Mesenchymal stem cell (in vitro differentiated cells and primary cell): Measurements from ENCODE around the gene RPSA.
"Not testable (repeated sequence)": the region's sequence is repeated elsewhere in the genome, so short reads cannot be mapped to it uniquely, and the experiment has no call there.

Source experiments
- DNase-seq: peaks from one replicate; pipeline ENCODE4 v3.0.0-alpha.2; 2013
- H2AFZ ChIP-seq: one replicate; pipeline ENCODE4 v1.6.1; 2013; ENCODE audit warnings: low read depth, mild to moderate bottlenecking, control low read depth, inconsistent platforms, low read length, moderate library complexity
- H2AK5ac ChIP-seq: 2 replicates; pipeline ENCODE4 v1.6.1; 2013; ENCODE audit warnings: low read length, moderate library complexity, mild to moderate bottlenecking, inconsistent platforms; ENCODE audit not compliant: severe bottlenecking
- H2BK120ac ChIP-seq: one replicate; pipeline ENCODE4 v1.6.1; 2013; ENCODE audit warnings: low read depth, mild to moderate bottlenecking, inconsistent platforms, low read length, moderate library complexity
- H2BK12ac ChIP-seq, 2 experiments: one replicate each; pipeline ENCODE4 v1.6.1; 2013; ENCODE audit warnings: inconsistent platforms in 2 of 2, low read length in 2 of 2, mild to moderate bottlenecking in 2 of 2, moderate library complexity in 2 of 2, control low read depth in 1 of 2
- H2BK15ac ChIP-seq: one replicate; pipeline ENCODE4 v1.6.1; 2013; ENCODE audit warnings: mild to moderate bottlenecking, low read depth, inconsistent platforms; ENCODE audit not compliant: poor library complexity, severe bottlenecking
- H2BK5ac ChIP-seq: 2 replicates; pipeline ENCODE4 v1.6.1; 2013; ENCODE audit warnings: low read depth, mild to moderate bottlenecking, low read length, control low read depth, inconsistent platforms; ENCODE audit not compliant: poor library complexity, severe bottlenecking
- H3K14ac ChIP-seq, 2 experiments: one replicate each; pipeline ENCODE4 v1.6.1; 2013; ENCODE audit warnings: inconsistent platforms in 2 of 2, low read length in 2 of 2, control low read depth in 1 of 2, mild to moderate bottlenecking in 1 of 2, moderate library complexity in 1 of 2
- H3K18ac ChIP-seq, 2 experiments: one replicate each; pipeline ENCODE4 v1.6.1; 2013; ENCODE audit warnings: inconsistent platforms in 2 of 2, low read length in 2 of 2, control low read depth in 1 of 2, low read depth in 1 of 2, mild to moderate bottlenecking in 1 of 2
- H3K23ac ChIP-seq, 2 experiments: one replicate each; pipeline ENCODE4 v1.6.1; 2013; ENCODE audit warnings: inconsistent platforms in 2 of 2, low read length in 2 of 2, mild to moderate bottlenecking in 2 of 2, moderate library complexity in 2 of 2, control low read depth in 1 of 2
- H3K27ac ChIP-seq: 2 replicates; pipeline ENCODE4 v1.5.1; 2013; ENCODE audit warnings: mild to moderate bottlenecking, moderate library complexity, low read length, control low read depth, inconsistent platforms; ENCODE audit not compliant: poor library complexity, severe bottlenecking
- H3K27me3 ChIP-seq, 2 experiments: 2 replicates each; pipeline versions ENCODE4 v1.6.1 to v1.7.0; 2013; ENCODE audit warnings: low read length in 2 of 2, mild to moderate bottlenecking in 2 of 2, moderate library complexity in 2 of 2, control low read depth in 1 of 2, inconsistent platforms in 1 of 2; ENCODE audit not compliant: control insufficient read depth in 1 of 2, insufficient read depth in 1 of 2
- H3K36me3 ChIP-seq, 2 experiments: 2 replicates each; pipeline versions ENCODE4 v1.6.1 to v1.7.0; 2013; ENCODE audit warnings: low read length in 2 of 2, control low read depth in 1 of 2, inconsistent platforms in 1 of 2, low read depth in 1 of 2, mild to moderate bottlenecking in 1 of 2; ENCODE audit not compliant: insufficient read depth in 2 of 2, control insufficient read depth in 1 of 2
- H3K4ac ChIP-seq, 2 experiments: one replicate each; pipeline ENCODE4 v1.6.1; 2013; ENCODE audit warnings: inconsistent platforms in 2 of 2, low read length in 2 of 2, mild to moderate bottlenecking in 2 of 2, moderate library complexity in 2 of 2, control low read depth in 1 of 2, low read depth in 1 of 2
- H3K4me1 ChIP-seq: 2 replicates; pipeline ENCODE4 v1.6.1; 2013; ENCODE audit warnings: low read depth, low read length, control low read depth; ENCODE audit not compliant: control insufficient read depth, insufficient read depth
- H3K4me2 ChIP-seq: 2 replicates; pipeline ENCODE4 v1.6.1; 2013; ENCODE audit warnings: low read length, mild to moderate bottlenecking, inconsistent platforms; ENCODE audit not compliant: poor library complexity, severe bottlenecking
- H3K4me3 ChIP-seq, 2 experiments: 2 replicates each; pipeline versions ENCODE4 v1.5.1 to v1.7.0; 2013; ENCODE audit warnings: low read length in 2 of 2, mild to moderate bottlenecking in 2 of 2, control low read depth in 1 of 2, low read depth in 1 of 2; ENCODE audit not compliant: insufficient read depth in 1 of 2
- H3K79me1 ChIP-seq: replicated peaks from 2 replicates; pipeline ENCODE4 v1.6.1; 2013; ENCODE audit warnings: mild to moderate bottlenecking, control low read depth, low read length, inconsistent platforms; ENCODE audit not compliant: poor library complexity, severe bottlenecking
- H3K9ac ChIP-seq: 2 replicates; pipeline ENCODE4 v1.7.0; 2013; ENCODE audit warnings: mild to moderate bottlenecking, low read length, moderate library complexity
- H3K9me3 ChIP-seq: 2 replicates; pipeline ENCODE4 v1.7.0; 2013; ENCODE audit warnings: mild to moderate bottlenecking, low read length; ENCODE audit not compliant: control insufficient read depth
- H4K8ac ChIP-seq: one replicate; pipeline ENCODE4 v1.6.1; 2013; ENCODE audit warnings: inconsistent platforms, mild to moderate bottlenecking, low read length, moderate library complexity
- H4K91ac ChIP-seq: one replicate; pipeline ENCODE4 v1.6.1; 2013; ENCODE audit warnings: mild to moderate bottlenecking, low read length, inconsistent platforms
- WGBS: methylation state at CpG from one replicate; pipeline ENCODE4 v1.1.7; 2013; ENCODE audit warnings: mixed read lengths; 5-methylcytosine and 5-hydroxymethylcytosine counted together

The RPSA gene

DNA sequence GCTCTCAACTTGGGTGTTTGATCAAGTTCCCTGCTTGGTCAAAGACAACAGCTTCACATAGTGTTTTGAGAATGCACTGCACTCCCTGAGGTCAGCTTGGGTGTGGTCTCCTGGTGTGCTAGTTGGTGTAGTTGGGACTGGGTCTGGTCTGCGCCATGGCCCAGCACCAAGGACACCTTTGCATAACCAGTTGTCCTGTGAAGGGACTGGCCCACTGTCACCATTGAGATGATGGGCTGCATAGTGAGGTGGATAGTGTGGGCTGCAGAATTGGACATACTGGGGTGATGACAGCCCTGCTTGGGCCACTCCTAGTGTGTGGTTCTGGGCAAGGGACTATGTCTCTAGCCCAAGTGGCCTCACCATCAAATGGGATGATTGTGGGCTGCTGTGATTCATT is 9.5 kb downstream of the RPSA start:
- Histone ChIP-seq H2AK5ac (no peak overlapping the region), H2BK5ac (no peak overlapping the region), H3K9me3 (no peaks in the 10 kb centered on the region), H3K18ac (no peak overlapping the region), H3K27ac (no peak overlapping the region), H3K14ac (no peak overlapping the region), H2BK15ac (no peak overlapping the region), H2BK120ac (no peak overlapping the region), H3K4ac (no peak overlapping the region), H2BK12ac (no peak overlapping the region), H3K36me3 (peaks cover 34 to 41% of the 10 kb centered on the region in 2 experiments), H3K4me3 (no peak overlapping the region), H4K8ac (no peak overlapping the region), H3K79me1 (peaks cover 6% of the 10 kb centered on the region), H2AFZ (no peak overlapping the region), H3K4me1 (peaks cover 4% of the 10 kb centered on the region), H4K91ac (no peak overlapping the region), H3K9ac (no peak overlapping the region), H3K4me2 (no peak overlapping the region), H3K23ac (no peak overlapping the region), H3K27me3 (no peaks in the 10 kb centered on the region)
- WGBS, result 93% methylated on average over 1 of the region's 1 CpG
- DNase-seq, result no peak

DNA sequence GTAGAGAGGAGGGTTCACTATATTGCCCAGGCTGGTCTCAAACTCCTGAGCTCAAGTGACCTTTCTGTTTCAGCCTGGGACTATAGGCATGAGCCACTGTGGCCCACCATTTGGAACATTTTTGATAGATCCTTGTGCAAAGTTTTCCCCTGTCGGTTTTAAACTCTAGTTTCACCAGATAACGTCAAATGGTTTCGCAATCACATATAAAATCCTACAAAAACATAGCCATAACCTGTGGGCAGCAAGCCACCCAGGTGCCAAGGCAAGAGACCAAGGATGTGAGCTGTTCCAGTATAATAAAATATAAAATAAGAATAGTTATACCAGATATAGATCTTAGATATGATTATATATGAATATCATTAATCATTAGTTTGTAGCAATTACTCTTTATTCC is 10.5 kb downstream of the RPSA start:
- not testable (repeated sequence) for H3K4ac ChIP-seq, H3K23ac ChIP-seq, H2AK5ac ChIP-seq, H2BK120ac ChIP-seq, H3K27ac ChIP-seq, H4K8ac ChIP-seq, H3K14ac ChIP-seq, H3K9me3 ChIP-seq, H4K91ac ChIP-seq, H3K4me3 ChIP-seq, DNase-seq, H3K4me2 ChIP-seq, H3K18ac ChIP-seq, H3K79me1 ChIP-seq, H3K4me1 ChIP-seq, H3K27me3 ChIP-seq, H2BK15ac ChIP-seq, H2AFZ ChIP-seq, H2BK5ac ChIP-seq, H2BK12ac ChIP-seq, H3K9ac ChIP-seq
- peaks cover 27 to 31% of the 10 kb centered on the region in 2 experiments for H3K36me3 ChIP-seq
- WGBS, result 64% methylated on average over 3 of the region's 3 CpGs

DNA sequence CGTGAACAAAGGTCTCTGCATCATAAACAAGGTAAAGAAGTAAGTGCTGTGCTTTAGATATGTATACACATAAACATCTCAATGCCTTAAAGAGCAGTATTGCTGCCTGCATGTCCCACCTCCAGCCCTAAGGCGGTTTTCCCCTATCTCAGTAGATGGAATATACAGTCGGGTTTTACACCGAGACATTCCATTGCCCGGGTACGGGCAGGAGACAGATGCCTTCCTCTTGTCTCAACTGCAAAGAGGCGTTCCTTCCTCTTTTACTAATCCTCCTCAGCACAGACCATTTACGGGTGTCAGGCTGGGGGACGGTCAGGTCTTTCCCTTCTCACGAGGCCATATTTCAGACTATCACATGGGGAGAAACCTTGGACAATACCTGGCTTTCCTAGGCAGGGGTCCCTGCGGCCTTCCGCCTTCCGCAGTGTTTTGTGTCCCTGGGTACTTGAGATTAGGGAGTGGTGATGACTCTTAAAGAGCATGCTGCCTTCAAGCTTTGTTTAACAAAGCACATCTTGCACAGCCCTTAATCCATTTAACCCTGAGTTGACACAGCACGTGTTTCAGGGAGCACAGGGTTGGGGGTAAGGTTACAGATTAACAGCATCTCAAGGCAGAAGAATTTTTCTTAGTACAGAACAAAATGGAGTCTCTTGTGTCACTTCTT is 12.2 kb downstream of the RPSA start:
- H3K36me3 ChIP-seq, result peaks cover 13 to 14% of the 10 kb centered on the region in 2 experiments
- H3K4me2 ChIP-seq, H2AK5ac ChIP-seq, DNase-seq, H3K79me1 ChIP-seq, H3K18ac ChIP-seq, H3K4ac ChIP-seq, H2BK12ac ChIP-seq, H3K9me3 ChIP-seq, H3K27me3 ChIP-seq, H3K4me3 ChIP-seq, H4K8ac ChIP-seq, H4K91ac ChIP-seq, H2BK5ac ChIP-seq, H2BK15ac ChIP-seq, H3K4me1 ChIP-seq, H3K14ac ChIP-seq, H2AFZ ChIP-seq, H3K23ac ChIP-seq, H3K9ac ChIP-seq, H2BK120ac ChIP-seq, H3K27ac ChIP-seq: not testable (repeated sequence)
- WGBS, result 73% methylated on average over 6 of the region's 14 CpGs

DNA sequence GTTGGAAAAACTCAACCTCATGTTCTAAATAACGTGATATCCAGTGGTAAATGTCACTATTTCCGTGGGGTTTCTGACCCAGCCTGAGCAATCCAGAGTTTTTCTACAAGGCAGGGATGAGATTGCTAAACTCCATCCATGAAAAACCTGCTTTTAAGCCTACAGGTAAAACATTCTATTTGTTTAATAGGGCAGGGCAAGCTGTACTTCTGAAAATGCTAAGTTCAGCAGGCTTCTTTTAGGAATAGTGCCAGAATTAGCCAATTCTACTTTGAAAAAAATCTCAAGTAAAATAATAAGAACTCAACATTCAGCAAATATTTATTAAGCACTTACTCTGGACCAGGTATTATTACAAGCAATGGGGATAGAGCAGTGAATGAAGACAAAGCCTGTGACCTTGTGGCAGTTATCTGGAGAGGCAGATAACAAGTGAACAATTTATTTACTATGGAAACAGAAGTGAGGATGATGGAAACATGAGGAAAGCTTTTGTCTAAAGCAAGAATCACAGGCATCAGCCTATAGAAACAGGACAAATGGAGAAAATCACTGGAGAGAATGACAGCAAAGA is 13.3 kb downstream of the RPSA start:
- no peak overlapping the region for H3K4ac ChIP-seq
- no peaks in the 10 kb centered on the region for H3K27me3 ChIP-seq
- H4K91ac ChIP-seq, result no peak overlapping the region
- H3K9me3 ChIP-seq, result no peaks in the 10 kb centered on the region
- no peaks in the 10 kb centered on the region for H3K79me1 ChIP-seq
- no peak overlapping the region for H3K27ac ChIP-seq
- WGBS, result 100% methylated on average over 2 of the region's 2 CpGs
- H2BK5ac ChIP-seq, result no peak overlapping the region
- H3K9ac ChIP-seq, result no peak overlapping the region
- no peak for DNase-seq
- H3K4me1 ChIP-seq, result peaks cover 4% of the 10 kb centered on the region
- no peak overlapping the region for H4K8ac ChIP-seq
- H2BK15ac ChIP-seq, result no peak overlapping the region
- H3K23ac ChIP-seq, result no peak overlapping the region
- H2AK5ac ChIP-seq, result no peak overlapping the region
- H2BK120ac ChIP-seq, result no peak overlapping the region
- H3K14ac ChIP-seq, result no peak overlapping the region
- no peak overlapping the region for H3K4me2 ChIP-seq
- H2AFZ ChIP-seq, result no peak overlapping the region
- peaks cover 2 to 3% of the 10 kb centered on the region in 2 experiments for H3K36me3 ChIP-seq
- H3K18ac ChIP-seq, result no peak overlapping the region
- H3K4me3 ChIP-seq, result no peak overlapping the region
- no peak overlapping the region for H2BK12ac ChIP-seq
